HEK293 (cell line): ENCODE results near the gene BCOR.

Experiments used
- EGR2 ChIP-seq: fragments of 450-650 bp; formaldehyde crosslinking; IDR thresholded peaks from 2 replicates; pipeline ENCODE4 v1.5.1; 2016; ENCODE audit warnings: low read depth, missing biosample characterization, missing genetic modification characterization
- GLI4 ChIP-seq: fragments of 450-650 bp; formaldehyde crosslinking; IDR thresholded peaks from 2 replicates; pipeline ENCODE4 v1.5.1; 2016; ENCODE audit warnings: missing biosample characterization, missing genetic modification characterization
- GLIS1 ChIP-seq: fragments of 450-650 bp; formaldehyde crosslinking; IDR thresholded peaks from 2 replicates; pipeline ENCODE4 v1.5.1; 2016; ENCODE audit warnings: missing biosample characterization, missing genetic modification characterization
- HIC1 ChIP-seq: fragments of 450-650 bp; formaldehyde crosslinking; IDR thresholded peaks from 2 replicates; pipeline ENCODE4 v1.5.1; 2016; ENCODE audit warnings: missing biosample characterization, missing genetic modification characterization
- KLF8 ChIP-seq: fragments of 450-650 bp; formaldehyde crosslinking; IDR thresholded peaks from 2 replicates; pipeline ENCODE4 v1.5.1; 2016; ENCODE audit warnings: missing biosample characterization, missing genetic modification characterization
- KLF9 ChIP-seq: fragments of 450-650 bp; formaldehyde crosslinking; IDR thresholded peaks from 2 replicates; pipeline ENCODE4 v1.5.1; 2016; ENCODE audit warnings: missing biosample characterization, missing genetic modification characterization, low read depth
- PATZ1 ChIP-seq: fragments of 450-650 bp; formaldehyde crosslinking; IDR thresholded peaks from 2 replicates; pipeline ENCODE4 v1.5.1; 2016; ENCODE audit warnings: missing biosample characterization, missing genetic modification characterization
- PRDM4 ChIP-seq: fragments of 450-650 bp; formaldehyde crosslinking; IDR thresholded peaks from 2 replicates; pipeline ENCODE4 v1.5.1; 2017; ENCODE audit warnings: missing biosample characterization, missing genetic modification characterization
- SCRT2 ChIP-seq: fragments of 450-650 bp; formaldehyde crosslinking; IDR thresholded peaks from 2 replicates; pipeline ENCODE4 v1.5.1; 2016; ENCODE audit warnings: missing biosample characterization, missing genetic modification characterization
- SP2 ChIP-seq: fragments of 450-650 bp; formaldehyde crosslinking; IDR thresholded peaks from 2 replicates; pipeline ENCODE4 v1.5.1; 2016; ENCODE audit warnings: missing biosample characterization, missing genetic modification characterization
- ZBTB8A ChIP-seq: fragments of 450-650 bp; formaldehyde crosslinking; IDR thresholded peaks from 2 replicates; pipeline ENCODE4 v1.5.1; 2016; ENCODE audit warnings: missing biosample characterization, missing genetic modification characterization
- ZNF157 ChIP-seq: fragments of 450-650 bp; formaldehyde crosslinking; IDR thresholded peaks from 2 replicates; pipeline ENCODE4 v1.5.1; 2016; ENCODE audit warnings: missing biosample characterization, missing genetic modification characterization
- ZNF174 ChIP-seq: fragments of 450-650 bp; formaldehyde crosslinking; IDR thresholded peaks from 2 replicates; pipeline ENCODE4 v1.5.0; 2017; ENCODE audit warnings: missing biosample characterization, mild to moderate bottlenecking, missing genetic modification characterization
- ZNF18 ChIP-seq: fragments of 450-650 bp; formaldehyde crosslinking; IDR thresholded peaks from 2 replicates; pipeline ENCODE4 v1.5.1; 2016; ENCODE audit warnings: missing biosample characterization, missing genetic modification characterization
- ZNF223 ChIP-seq: fragments of 450-650 bp; formaldehyde crosslinking; IDR thresholded peaks from 2 replicates; pipeline ENCODE4 v1.5.1; 2016; ENCODE audit warnings: missing biosample characterization, missing genetic modification characterization
- ZNF248 ChIP-seq: fragments of 450-650 bp; formaldehyde crosslinking; IDR thresholded peaks from 2 replicates; pipeline ENCODE4 v1.5.1; 2017; ENCODE audit warnings: missing biosample characterization, missing genetic modification characterization
- ZNF426 ChIP-seq: fragments of 450-650 bp; formaldehyde crosslinking; IDR thresholded peaks from 2 replicates; pipeline ENCODE4 v1.5.1; 2017; ENCODE audit warnings: missing biosample characterization, missing genetic modification characterization, mild to moderate bottlenecking, inconsistent platforms, moderate library complexity
- ZNF558 ChIP-seq: fragments of 450-650 bp; formaldehyde crosslinking; IDR thresholded peaks from 2 replicates; pipeline ENCODE4 v1.5.1; 2016; ENCODE audit warnings: missing biosample characterization, missing genetic modification characterization
- ZNF600 ChIP-seq: fragments of 450-650 bp; formaldehyde crosslinking; IDR thresholded peaks from 2 replicates; pipeline ENCODE4 v1.5.1; 2016; ENCODE audit warnings: missing biosample characterization, missing genetic modification characterization
- ZNF660 ChIP-seq: fragments of 450-650 bp; IDR thresholded peaks from 2 replicates; pipeline ENCODE4 v1.5.1; 2018; ENCODE audit warnings: missing biosample characterization, mild to moderate bottlenecking, missing genetic modification characterization
- ZNF692 ChIP-seq: fragments of 450-650 bp; formaldehyde crosslinking; IDR thresholded peaks from 2 replicates; pipeline ENCODE4 v1.5.1; 2016; ENCODE audit warnings: missing biosample characterization, missing genetic modification characterization

The BCOR gene

GRCh38 chrX:40090050-40090804 is 7.5 kb downstream of the BCOR start (continued):
- TF ChIP-seq PRDM4 (tag by site-specific recombination) (peak; percentile 38; the same call in 1 of the 2 replicates), ZNF426 (no peak), ZNF174 (tag by site-specific recombination) (no peak), ZNF600 (tag by site-specific recombination) (no peak), KLF9 (peak; percentile 38; the same call in 1 of the 2 replicates), ZBTB8A (tag by site-specific recombination) (peak; percentile 32), ZNF692 (tag by site-specific recombination) (no peak), ZNF223 (tag by site-specific recombination) (peak; percentile 78), SCRT2 (tag by site-specific recombination) (no peak), KLF8 (tag by site-specific recombination) (peak; percentile 77; the same call in 1 of the 2 replicates), ZNF18 (no peak), ZNF248 (no peak), GLIS1 (tag by site-specific recombination) (peak; percentile 72), PATZ1 (tag by site-specific recombination) (peak; percentile 44), ZNF660 (tag by site-specific recombination) (no peak), HIC1 (tag by site-specific recombination) (no peak), ZNF558 (tag by site-specific recombination) (no peak), SP2 (tag by site-specific recombination) (peak; percentile 68), ZNF157 (no peak), GLI4 (no peak), EGR2 (tag by site-specific recombination) (no peak)
- TF ChIP-seq, all 188 proteins: peak for 21
